NCI-H226 (cell line): ENCODE results near the gene MACIR.

ENCODE experiments used
- DNase-seq: peaks from one replicate; pipeline ENCODE4 v3.0.0-alpha.2; 2015

Gene MACIR

DNA sequence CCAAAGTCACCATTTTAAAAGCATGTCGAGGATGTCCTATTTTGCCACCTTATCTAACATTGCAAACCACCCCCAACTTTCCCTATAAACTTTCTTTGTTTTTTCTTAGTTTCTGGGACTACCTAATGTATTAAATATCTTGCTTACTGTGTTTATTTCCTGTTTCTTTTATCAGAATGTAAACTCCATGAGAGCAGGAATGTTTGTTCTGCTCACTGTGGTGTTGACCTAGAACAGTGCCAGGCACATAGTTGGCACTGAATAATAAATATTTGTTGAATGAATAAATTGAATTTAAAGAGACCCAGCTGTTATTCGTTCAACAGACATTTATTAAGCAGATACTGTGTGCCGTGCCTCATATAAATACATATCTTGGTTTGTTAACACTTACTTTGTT, 35.2 kb downstream of the MACIR start:
- no peak for DNase-seq

DNA sequence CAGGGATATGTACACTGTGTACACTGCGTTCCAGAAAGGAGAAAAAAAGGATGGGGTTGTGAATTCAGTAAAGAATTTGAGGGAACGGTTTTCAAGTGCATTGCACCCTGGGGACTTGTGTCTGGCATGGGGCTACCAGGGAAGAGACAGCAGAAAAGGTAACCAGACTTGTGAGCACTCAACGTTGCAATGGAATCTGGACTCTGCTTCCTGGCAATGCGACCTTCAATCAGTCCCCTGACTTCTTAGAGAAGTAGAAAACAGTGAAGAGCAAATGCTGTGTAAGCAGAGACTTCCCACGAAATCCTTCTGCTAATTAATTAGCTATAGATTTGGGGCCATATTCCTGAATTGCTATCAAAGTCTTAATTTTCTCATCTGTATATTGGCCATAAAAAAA, 36.3 kb downstream of the MACIR start:
- DNase-seq, result no peak

DNA sequence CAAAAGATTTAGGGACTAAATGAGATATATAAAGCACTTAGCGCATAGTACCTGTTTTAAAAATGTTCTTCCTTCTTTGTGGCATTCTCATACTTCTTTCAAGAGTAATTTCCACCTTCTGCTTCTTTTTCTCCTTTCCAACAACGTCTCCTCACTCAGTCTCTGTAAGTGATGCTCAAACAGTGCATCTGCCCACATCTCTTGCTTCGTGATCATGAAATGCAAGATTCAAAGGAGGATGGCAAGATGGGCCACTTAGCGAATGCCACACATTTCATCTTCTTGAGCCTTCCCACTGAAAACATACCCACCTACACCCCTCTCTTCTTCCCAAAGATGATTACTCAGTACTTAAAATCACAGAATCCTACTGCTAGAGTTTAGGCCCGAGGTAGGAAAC, 36.9 kb downstream of the MACIR start:
- DNase-seq, result no peak

DNA sequence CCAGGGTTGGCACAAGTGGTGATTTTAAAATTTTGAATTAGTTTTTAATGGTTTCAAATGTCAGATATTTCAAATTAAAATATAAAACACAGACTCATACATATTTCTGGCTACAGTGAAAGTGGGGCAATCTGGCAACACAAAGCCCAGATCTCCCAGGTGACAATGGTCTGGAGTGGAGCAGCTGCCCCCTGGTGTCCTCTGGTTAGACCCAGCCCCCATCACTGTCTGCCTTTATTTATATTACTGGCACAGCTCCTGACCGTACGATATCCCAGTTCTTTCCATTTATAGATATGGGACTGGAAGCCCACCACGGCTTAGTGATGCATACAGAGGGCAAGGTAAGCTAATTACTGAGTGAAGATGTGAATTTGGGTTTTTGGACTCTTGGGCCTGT, 37.3 kb downstream of the MACIR start:
- no peak for DNase-seq

DNA sequence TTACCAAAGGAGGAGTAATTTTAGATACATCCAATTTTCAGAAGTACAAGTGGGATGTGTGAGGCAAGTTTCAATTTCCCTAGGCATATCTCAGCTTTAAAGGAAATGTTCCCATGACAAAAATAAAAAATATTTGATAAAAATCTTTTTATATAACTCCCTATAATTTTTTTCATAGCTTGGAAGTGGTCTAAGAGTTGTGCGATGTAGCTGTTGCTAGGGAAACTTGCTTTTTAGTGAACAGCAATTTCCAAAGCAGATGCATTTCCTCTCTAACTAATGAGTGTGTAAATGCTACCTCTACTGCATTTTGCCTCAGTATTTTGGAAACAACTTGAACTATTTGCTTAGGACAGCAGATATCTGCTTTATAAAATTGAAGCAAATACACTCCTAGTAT, 39.6 kb downstream of the MACIR start:
- no peak for DNase-seq

DNA sequence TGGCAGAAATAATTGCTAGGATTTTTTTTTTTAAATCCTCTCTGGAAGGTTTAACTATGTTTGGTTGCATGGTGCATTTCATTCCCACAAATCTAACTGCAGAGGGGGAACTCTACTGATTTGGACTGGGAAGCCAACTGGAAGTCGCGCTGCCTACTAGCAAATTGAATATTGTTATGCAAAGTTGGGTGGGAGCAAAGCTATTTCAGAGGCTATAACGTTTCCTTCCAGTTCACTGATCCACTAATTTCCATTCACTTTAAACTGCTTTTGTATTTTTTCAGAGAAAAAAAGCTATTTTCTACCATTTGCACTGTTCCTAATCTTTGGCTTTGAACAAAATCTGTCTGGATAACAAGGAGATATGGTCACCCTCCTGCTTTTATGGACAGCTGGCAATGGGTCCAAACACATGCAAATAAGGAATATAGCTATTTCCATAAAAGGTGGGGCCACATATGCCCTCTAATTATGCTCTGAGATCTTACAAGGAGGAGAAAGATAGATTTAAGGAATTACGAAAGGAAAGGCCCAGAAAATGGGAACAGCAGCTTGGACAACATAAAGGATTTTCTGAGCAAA, 40.1 kb downstream of the MACIR start:
- no peak for DNase-seq

DNA sequence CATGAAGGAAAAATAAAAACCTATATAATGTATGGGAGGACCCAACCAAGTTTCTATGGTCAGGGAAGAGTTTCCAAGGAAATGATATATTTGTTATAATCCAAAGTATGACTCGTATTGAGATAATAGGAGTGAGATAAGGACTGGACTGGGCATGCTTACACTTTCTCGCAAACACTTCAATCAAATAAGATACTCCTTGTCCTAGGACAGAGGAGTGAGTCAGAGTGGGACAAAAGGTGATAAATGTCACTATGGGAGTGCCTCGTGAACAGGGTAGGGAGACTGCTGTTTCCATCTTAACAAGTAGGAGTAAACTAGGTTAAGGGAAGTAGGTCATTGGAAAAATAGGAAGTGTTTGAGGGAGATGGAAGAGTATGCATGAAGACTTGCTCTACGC, 47.2 kb downstream of the MACIR start:
- DNase-seq, result peak; percentile 16

DNA sequence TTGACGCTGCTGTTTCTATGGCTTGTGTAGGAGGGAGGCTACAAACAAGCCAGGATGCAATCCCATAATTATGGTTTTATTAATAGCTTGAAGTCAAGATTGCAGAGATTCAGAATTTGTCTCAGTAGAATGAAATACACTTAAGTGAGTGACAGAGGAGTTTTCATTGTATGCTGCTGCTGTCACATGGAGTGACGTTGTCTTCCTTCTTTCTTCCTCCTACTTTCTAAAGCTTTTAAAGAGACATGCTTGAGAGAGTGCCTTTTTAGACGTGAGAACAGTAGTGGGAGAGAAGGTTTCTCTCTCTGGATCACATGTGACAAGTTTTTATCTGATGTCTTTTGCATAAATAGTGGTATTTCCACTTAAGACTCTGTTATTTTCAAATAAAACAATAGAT, 48.9 kb downstream of the MACIR start:
- no peak for DNase-seq

DNA sequence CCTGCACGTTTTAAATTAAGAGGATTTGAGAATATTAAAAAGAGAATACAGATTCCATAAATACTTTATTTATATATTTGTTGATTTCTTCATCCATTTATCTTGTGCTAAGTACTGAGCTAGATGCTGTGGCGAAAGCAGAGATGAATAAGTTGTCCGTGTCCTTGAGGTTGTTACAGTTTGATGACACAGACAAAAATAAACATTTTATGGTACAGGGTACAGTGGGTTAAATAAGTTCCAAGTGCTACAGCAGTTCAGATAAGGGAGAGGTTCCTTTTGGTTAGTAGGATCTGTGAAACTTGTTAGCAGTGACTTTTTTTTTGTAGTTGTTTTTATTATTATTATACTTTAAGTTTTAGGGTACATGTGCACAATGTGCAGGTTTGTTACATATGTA, 50.2 kb downstream of the MACIR start:
- no peak for DNase-seq

DNA sequence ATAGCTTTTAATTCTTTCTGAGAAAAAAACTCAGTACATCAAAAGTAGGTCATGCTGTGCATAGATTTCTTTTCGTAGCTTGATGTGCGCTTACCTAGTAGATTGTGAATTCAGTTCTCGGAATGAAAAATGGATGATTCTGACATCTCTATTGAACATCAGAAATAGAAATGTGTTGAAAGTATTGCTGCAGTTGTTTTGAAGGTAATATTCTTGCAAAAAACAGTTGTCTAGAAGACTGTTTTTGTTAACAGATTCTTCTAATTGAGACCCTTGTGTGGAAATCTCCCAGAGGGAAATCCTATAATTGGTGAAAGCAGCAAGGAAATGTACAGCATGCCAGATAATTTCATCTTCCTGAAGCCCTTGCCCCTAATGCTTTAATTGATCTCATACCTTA, 54.5 kb downstream of the MACIR start:
- no peak for DNase-seq

DNA sequence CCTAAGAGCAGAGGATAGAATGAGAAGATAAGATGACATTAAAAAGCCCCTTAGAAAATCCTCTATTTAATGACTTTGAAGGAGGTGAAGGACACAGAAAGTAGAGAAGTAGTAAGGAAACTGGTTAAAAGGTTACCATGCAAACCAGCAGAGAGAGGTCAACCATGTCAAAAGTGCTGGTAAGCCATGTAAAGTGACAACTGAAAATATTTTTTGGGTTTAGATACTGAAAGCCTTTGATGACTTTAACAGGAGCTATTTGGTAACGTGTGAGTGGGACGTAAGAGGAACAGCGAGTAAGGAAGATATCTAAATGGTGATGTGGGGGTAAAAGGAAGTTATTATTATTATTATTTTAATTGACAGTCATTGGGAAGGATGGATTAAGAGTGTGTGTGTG, 56.9 kb downstream of the MACIR start:
- DNase-seq, result no peak

DNA sequence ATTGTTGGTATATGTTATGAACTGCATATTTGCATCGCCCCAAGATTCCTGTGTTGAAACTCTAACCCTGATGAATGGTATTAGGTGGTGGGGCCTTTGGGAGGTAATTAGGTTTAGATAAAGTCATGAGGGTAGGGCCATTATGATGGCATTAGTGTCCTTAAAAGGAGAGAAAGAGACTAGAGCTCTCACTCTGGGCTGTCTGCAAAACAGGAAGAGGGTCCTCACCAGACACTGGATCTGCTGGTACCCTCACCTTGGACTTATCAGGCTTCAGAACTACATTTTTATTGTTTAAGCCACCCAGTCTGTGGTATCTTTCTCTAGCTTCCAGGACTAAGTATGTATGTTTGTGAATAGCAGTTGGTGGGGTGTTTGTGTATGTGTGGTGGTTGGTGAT, 68.9 kb downstream of the MACIR start:
- no peak for DNase-seq

DNA sequence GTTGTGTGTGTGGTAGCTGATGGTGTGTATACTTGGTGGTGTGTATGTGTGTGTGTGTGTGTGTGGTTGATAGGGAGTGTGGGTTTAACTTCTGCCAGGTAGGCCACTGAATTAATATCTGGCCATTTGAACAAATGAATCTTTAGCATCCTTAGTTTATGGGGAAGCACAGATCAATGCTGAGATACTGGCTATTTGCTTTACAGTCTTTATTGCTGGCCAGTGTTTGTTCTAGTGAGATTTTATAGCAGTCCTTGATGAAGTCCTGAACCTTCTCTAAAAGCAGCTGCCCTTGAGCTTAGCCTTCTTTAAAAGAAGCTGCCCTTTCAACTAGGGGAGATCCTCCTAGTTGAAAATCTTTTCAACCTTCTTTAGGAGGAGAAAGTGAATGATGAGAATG, 69.3 kb downstream of the MACIR start:
- DNase-seq, result no peak
